GM12878 (cell line): ENCODE measurements around the gene DAD1. TPM values are rescaled to one million over a fixed set of nuclear protein-coding genes. Genes with fewer than 3 reads are reported as not detected.

Experiments
- BACH1 ChIP-seq: fragments of 450-650 bp; IDR thresholded peaks from 2 replicates; pipeline ENCODE4 v1.6.1; 2017; ENCODE audit warnings: mild to moderate bottlenecking, borderline replicate concordance
- BHLHE40 ChIP-seq, 2 experiments: fragments of 450-650 bp in 1 of 2; IDR thresholded peaks; 2 replicates each; pipeline ENCODE4 v1.6.1; 2011 to 2017; ENCODE audit warnings: low read depth in 2 of 2, borderline replicate concordance in 1 of 2, improper control_type of control experiment in 1 of 2, low read length in 1 of 2, mild to moderate bottlenecking in 1 of 2
- CTCF ChIP-seq, 3 experiments: IDR thresholded peaks in 2 of 3; conservative IDR thresholded peaks in 1 of 3; 2 replicates each; pipeline ENCODE4 v1.5.1; 2011; ENCODE audit warnings: low read depth in 3 of 3, low read length in 3 of 3, mild to moderate bottlenecking in 3 of 3, control low read depth in 2 of 3, moderate library complexity in 2 of 3, inconsistent platforms in 1 of 3, mixed read lengths in 1 of 3; ENCODE audit not compliant: control insufficient read depth in 2 of 3, insufficient read depth in 1 of 3; ENCODE audit errors: extremely low read depth in 1 of 3
- DPF2 ChIP-seq: fragments of 450-650 bp; IDR thresholded peaks from 2 replicates; pipeline ENCODE4 v1.6.1; 2017; ENCODE audit warnings: mild to moderate bottlenecking
- E4F1 ChIP-seq: fragments of 450-650 bp; IDR thresholded peaks from 2 replicates; pipeline ENCODE4 v1.6.1; 2018; ENCODE audit warnings: borderline replicate concordance, mild to moderate bottlenecking; ENCODE audit not compliant: partially characterized antibody
- MEF2B ChIP-seq: fragments of 450-650 bp; IDR thresholded peaks from 2 replicates; pipeline ENCODE4 v1.6.1; 2018; ENCODE audit warnings: mild to moderate bottlenecking, moderate library complexity; ENCODE audit not compliant: partially characterized antibody, poor library complexity, severe bottlenecking
- MYB ChIP-seq: fragments of 150-350 bp; IDR thresholded peaks from 2 replicates; pipeline ENCODE4 v1.6.1; 2014; ENCODE audit warnings: mild to moderate bottlenecking, low read depth, low read length, borderline replicate concordance
- MYC ChIP-seq: IDR thresholded peaks from 2 replicates; pipeline ENCODE4 v1.6.1; 2011; ENCODE audit warnings: mild to moderate bottlenecking, low read length, moderate library complexity, inconsistent platforms; ENCODE audit not compliant: insufficient read depth, insufficient replicate concordance, insufficient read length, severe bottlenecking
- PML ChIP-seq: IDR thresholded peaks from 2 replicates; pipeline ENCODE4 v1.6.1; 2012; ENCODE audit warnings: low read length, inconsistent platforms
- PRDM15 ChIP-seq: fragments of 450-650 bp; formaldehyde crosslinking; IDR thresholded peaks from 2 replicates; pipeline ENCODE4 v1.4.0; 2020; ENCODE audit warnings: mild to moderate bottlenecking, moderate library complexity
- RFX5 ChIP-seq: IDR thresholded peaks from 2 replicates; pipeline ENCODE4 v1.6.1; 2011; ENCODE audit warnings: low read depth, low read length, improper control_type of control experiment
- SMARCA5 ChIP-seq: fragments of 450-650 bp; IDR thresholded peaks from 2 replicates; pipeline ENCODE4 v1.6.1; 2017; ENCODE audit warnings: mild to moderate bottlenecking
- ZNF217 ChIP-seq: fragments of 450-650 bp; IDR thresholded peaks from 2 replicates; pipeline ENCODE4 v1.6.1; 2017; ENCODE audit warnings: antibody characterized with exemption, mild to moderate bottlenecking
- polyA plus RNA-seq, 11 experiments: library from polyadenylated mRNA; depleted of rRNA in 4 of 11; unstranded in 6 of 11; stranded (reverse) in 5 of 11; fragments of >200 nt; fragmentation: Nextera tagmentation in 4 of 11; fragmentation: Illumina TruSeq in 1 of 11; extraction: Ambion mirVana in 4 of 11; extraction: Trizol in 1 of 11; gene quantifications; 1 replicate in 1 of 11; 2 replicates in 10 of 11; pipeline versions ENCODE4 v1.2.1 to v1.2.3, GENCODE V29; 2011 to 2016; ENCODE audit warnings: inconsistent platforms in 2 of 11, missing spikeins in 2 of 11, low read depth in 1 of 11
- total RNA-seq, 4 experiments: library from RNA; depleted of rRNA in 3 of 4; stranded (reverse); fragments of >200 nt in 3 of 4; fragmentation: Illumina TruSeq in 1 of 4; extraction: Trizol in 1 of 4; gene quantifications; 2 replicates each; pipeline versions ENCODE4 v1.2.1 to v1.2.3, GENCODE V29; 2013 to 2021
- TF ChIP-seq, protein P1 (sequence below): IDR thresholded peaks from 2 replicates; pipeline ENCODE4 v1.6.1; 2012; ENCODE audit warnings: low read depth, low read length, improper control_type of control experiment

DAD1 gene
- total and polyA plus RNA-seq, 10 of the 15 experiments (the other 5 are each of a cell fraction or from before 2014, with no cell fraction given) = 161 to 920 (median 319) TPM

DNA sequence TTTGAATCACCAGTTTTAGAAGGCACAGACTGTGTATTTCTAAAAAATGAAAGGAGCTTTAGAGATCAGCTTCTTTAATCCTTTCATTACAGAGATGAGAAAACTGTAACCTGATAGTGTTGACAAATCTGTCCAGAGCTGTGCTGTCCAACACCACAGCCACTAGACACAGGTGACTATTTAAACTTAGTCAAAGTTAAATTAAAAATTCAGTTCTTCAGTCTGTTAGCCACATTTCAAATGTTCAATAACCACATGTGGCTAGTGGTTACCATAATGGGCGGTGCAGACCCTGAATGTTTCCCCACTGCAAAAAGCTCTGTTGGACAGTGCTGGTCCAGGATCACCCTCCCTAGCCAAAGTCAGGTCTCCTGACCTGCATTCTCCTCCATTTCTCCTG, 21.6 kb downstream of the DAD1 start (continued):
- TF ChIP-seq, protein P1, sequence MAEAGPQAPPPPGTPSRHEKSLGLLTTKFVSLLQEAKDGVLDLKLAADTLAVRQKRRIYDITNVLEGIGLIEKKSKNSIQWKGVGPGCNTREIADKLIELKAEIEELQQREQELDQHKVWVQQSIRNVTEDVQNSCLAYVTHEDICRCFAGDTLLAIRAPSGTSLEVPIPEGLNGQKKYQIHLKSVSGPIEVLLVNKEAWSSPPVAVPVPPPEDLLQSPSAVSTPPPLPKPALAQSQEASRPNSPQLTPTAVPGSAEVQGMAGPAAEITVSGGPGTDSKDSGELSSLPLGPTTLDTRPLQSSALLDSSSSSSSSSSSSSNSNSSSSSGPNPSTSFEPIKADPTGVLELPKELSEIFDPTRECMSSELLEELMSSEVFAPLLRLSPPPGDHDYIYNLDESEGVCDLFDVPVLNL = no peak
- no peak for TF ChIP-seq MYC
- 0 out of 2 replicates have a peak, but pooled peaks have one; percentile 20 for TF ChIP-seq DPF2
- TF ChIP-seq CTCF (IDR thresholded peaks at IDR 0.05 in 2 of 3, conservative IDR thresholded peaks at IDR 0.05 in 1 of 3; ENCODE audit: control insufficient read depth in 2 of 3, extremely low read depth in 1 of 3, insufficient read depth in 1 of 3, low read depth in 3 of 3, low read length in 3 of 3) = no peak
- TF ChIP-seq PRDM15 (CRISPR knock-in tag) = no peak
- TF ChIP-seq PML = no peak
- no peak for TF ChIP-seq MYB
- no peak for TF ChIP-seq SMARCA5
- no peak for TF ChIP-seq ZNF217
- peak; percentile 39 for TF ChIP-seq MEF2B
- no peak; the same call in 1 of the 2 replicates for TF ChIP-seq BACH1
- no peak for TF ChIP-seq RFX5
- peak; percentile 27 to 34; a peak in 1 of 4 replicates for TF ChIP-seq BHLHE40 (IDR thresholded peaks at IDR 0.05; ENCODE audit: borderline replicate concordance in 1 of 2, low read depth in 2 of 2, low read length in 1 of 2)
- no peak for TF ChIP-seq E4F1
